MM.1S (cell line): ENCODE results near the gene MTARC2.

Source experiments
- EZH2 ChIP-seq: fragments of 300-600 bp; sonication (generic); optimal IDR thresholded peaks from 2 replicates; pipeline ENCODE3; 2017; ENCODE audit warnings: low read depth, mild to moderate bottlenecking, antibody characterized with exemption, low read length, mixed read lengths
- TF ChIP-seq, protein P1 (sequence below): fragments of 300-600 bp; sonication (generic); IDR thresholded peaks from 2 replicates; pipeline ENCODE4 v1.5.1; 2016; ENCODE audit warnings: antibody characterized with exemption, low read length, mixed read lengths

DNA sequence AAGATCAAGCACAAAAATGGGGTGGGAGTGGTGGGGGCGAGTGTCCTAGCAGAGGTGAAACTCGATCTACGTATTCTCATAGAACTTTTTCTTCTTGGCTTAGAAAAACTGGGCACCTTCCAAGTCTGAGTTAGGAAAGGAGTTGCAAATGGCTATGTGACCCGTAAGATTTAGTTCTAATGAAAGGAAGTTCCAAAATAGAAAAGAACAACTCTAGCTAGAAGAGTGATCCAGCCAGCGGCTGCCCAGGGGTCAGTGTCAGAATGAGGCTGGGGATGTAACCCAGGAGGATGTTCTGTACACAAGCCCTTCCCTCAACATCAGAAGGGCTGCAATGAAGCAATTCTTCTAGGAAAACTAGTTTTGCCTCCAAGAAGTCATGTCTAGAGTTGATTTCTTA lies 43.8 kb downstream of the MTARC2 start:
- TF ChIP-seq, protein P1, sequence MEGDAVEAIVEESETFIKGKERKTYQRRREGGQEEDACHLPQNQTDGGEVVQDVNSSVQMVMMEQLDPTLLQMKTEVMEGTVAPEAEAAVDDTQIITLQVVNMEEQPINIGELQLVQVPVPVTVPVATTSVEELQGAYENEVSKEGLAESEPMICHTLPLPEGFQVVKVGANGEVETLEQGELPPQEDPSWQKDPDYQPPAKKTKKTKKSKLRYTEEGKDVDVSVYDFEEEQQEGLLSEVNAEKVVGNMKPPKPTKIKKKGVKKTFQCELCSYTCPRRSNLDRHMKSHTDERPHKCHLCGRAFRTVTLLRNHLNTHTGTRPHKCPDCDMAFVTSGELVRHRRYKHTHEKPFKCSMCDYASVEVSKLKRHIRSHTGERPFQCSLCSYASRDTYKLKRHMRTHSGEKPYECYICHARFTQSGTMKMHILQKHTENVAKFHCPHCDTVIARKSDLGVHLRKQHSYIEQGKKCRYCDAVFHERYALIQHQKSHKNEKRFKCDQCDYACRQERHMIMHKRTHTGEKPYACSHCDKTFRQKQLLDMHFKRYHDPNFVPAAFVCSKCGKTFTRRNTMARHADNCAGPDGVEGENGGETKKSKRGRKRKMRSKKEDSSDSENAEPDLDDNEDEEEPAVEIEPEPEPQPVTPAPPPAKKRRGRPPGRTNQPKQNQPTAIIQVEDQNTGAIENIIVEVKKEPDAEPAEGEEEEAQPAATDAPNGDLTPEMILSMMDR, result no peak
- TF ChIP-seq EZH2, result no peak
